HepG2 (cell line): ENCODE measurements around the gene RPL32. TPM values are rescaled to one million over a fixed set of nuclear protein-coding genes. Genes with fewer than 3 reads are reported as not detected.

Experiments
- ATRX ChIP-seq: sonication (generic); formaldehyde crosslinking; IDR thresholded peaks from 2 replicates; pipeline ENCODE4 v1.4.0; 2020; ENCODE audit warnings: missing genetic modification reagents, borderline replicate concordance
- E2F5 ChIP-seq: sonication (generic); formaldehyde crosslinking; conservative IDR thresholded peaks from 2 replicates; pipeline ENCODE4 v1.4.0; 2020; ENCODE audit warnings: missing genetic modification reagents
- FOXP1 ChIP-seq, 2 experiments: fragments of 450-650 bp in 1 of 2; IDR thresholded peaks; 2 replicates each; pipeline ENCODE4 v1.6.1; 2017 to 2018; ENCODE audit warnings: antibody characterized with exemption in 1 of 2
- HNRNPL ChIP-seq: fragments of 200-400 bp; formaldehyde crosslinking; IDR thresholded peaks from 2 replicates; pipeline ENCODE4 v1.6.1; 2017; ENCODE audit warnings: mild to moderate bottlenecking, low read depth, low read length
- JARID2 ChIP-seq: sonication (generic); formaldehyde crosslinking; IDR thresholded peaks from 2 replicates; pipeline ENCODE4 v1.8.1; 2023; ENCODE audit warnings: missing genetic modification reagents, inconsistent platforms; ENCODE audit not compliant: insufficient replicate concordance
- KAT7 ChIP-seq: IDR thresholded peaks from 2 replicates; pipeline ENCODE4 v1.6.1; 2018; ENCODE audit warnings: borderline replicate concordance, missing compliant biosample characterization
- KAT8 ChIP-seq: IDR thresholded peaks from 2 replicates; pipeline ENCODE4 v1.6.1; 2016; ENCODE audit warnings: missing genetic modification reagents, missing compliant biosample characterization
- MEIS1 ChIP-seq: sonication (generic); formaldehyde crosslinking; IDR thresholded peaks from 2 replicates; pipeline ENCODE4 v1.9.0; 2021; ENCODE audit warnings: mild to moderate bottlenecking, missing genetic modification reagents, moderate library complexity, borderline replicate concordance
- MIXL1 ChIP-seq: IDR thresholded peaks from 2 replicates; pipeline ENCODE4 v1.6.1; 2016
- MZF1 ChIP-seq: sonication (generic); formaldehyde crosslinking; IDR thresholded peaks from 2 replicates; pipeline ENCODE4 v1.8.1; 2023; ENCODE audit warnings: mild to moderate bottlenecking, missing genetic modification reagents, borderline replicate concordance
- NR1H2 ChIP-seq: sonication (generic); formaldehyde crosslinking; IDR thresholded peaks from 2 replicates; pipeline ENCODE4 v1.8.1; 2022; ENCODE audit warnings: low read depth, missing genetic modification reagents, borderline replicate concordance
- RBM39 ChIP-seq: fragments of 200-400 bp; formaldehyde crosslinking; IDR thresholded peaks from one replicate; pipeline ENCODE4 v1.6.1; 2018; ENCODE audit warnings: antibody characterized with exemption, mild to moderate bottlenecking, low read depth, low read length; ENCODE audit not compliant: poor library complexity, severe bottlenecking
- REPIN1 ChIP-seq: sonication (generic); formaldehyde crosslinking; IDR thresholded peaks from 2 replicates; pipeline ENCODE4 v1.8.0; 2022; ENCODE audit warnings: missing genetic modification reagents, low read depth, mild to moderate bottlenecking, borderline replicate concordance
- SPEN ChIP-seq: sonication (generic); formaldehyde crosslinking; IDR thresholded peaks from 2 replicates; pipeline ENCODE4 v1.5.1; 2020; ENCODE audit warnings: low read depth, mild to moderate bottlenecking, missing genetic modification reagents
- ZFP37 ChIP-seq: sonication (generic); formaldehyde crosslinking; IDR thresholded peaks from 2 replicates; pipeline ENCODE4 v1.4.0; 2020; ENCODE audit warnings: missing genetic modification reagents, borderline replicate concordance
- ZNF12 ChIP-seq: sonication (generic); formaldehyde crosslinking; IDR thresholded peaks from 2 replicates; pipeline ENCODE4 v1.5.0; 2020; ENCODE audit warnings: missing genetic modification reagents
- ZNF138 ChIP-seq: sonication (generic); formaldehyde crosslinking; IDR thresholded peaks from 2 replicates; pipeline ENCODE4 v1.5.0; 2020; ENCODE audit warnings: mild to moderate bottlenecking, low read depth, missing genetic modification reagents
- ZNF143 ChIP-seq: sonication (generic); formaldehyde crosslinking; IDR thresholded peaks from 2 replicates; pipeline ENCODE4 v1.4.0; 2020; ENCODE audit warnings: missing genetic modification reagents
- ZNF687 ChIP-seq: sonication (generic); formaldehyde crosslinking; IDR thresholded peaks from 2 replicates; pipeline ENCODE4 v1.5.1; 2020; ENCODE audit warnings: mild to moderate bottlenecking, missing genetic modification reagents, moderate library complexity
- ZNF720 ChIP-seq: sonication (generic); formaldehyde crosslinking; IDR thresholded peaks from 2 replicates; pipeline ENCODE4 v1.4.0; 2020; ENCODE audit warnings: missing genetic modification reagents
- ZNF773 ChIP-seq: sonication (generic); formaldehyde crosslinking; IDR thresholded peaks from 2 replicates; pipeline ENCODE4 v1.4.0; 2020; ENCODE audit warnings: missing genetic modification reagents, borderline replicate concordance
- polyA plus RNA-seq, 8 experiments: library from polyadenylated mRNA; depleted of rRNA in 3 of 8; stranded (reverse) in 7 of 8; unstranded in 1 of 8; fragments of >200 nt; fragmentation: Illumina TruSeq in 4 of 8; extraction: Trizol in 4 of 8; gene quantifications; 2 replicates each; pipeline versions ENCODE4 v1.2.1 to v1.2.3, GENCODE V29; 2011 to 2016; ENCODE audit warnings: low read depth in 4 of 8, missing spikeins in 1 of 8, mixed read lengths in 1 of 8; ENCODE audit not compliant: insufficient read depth in 1 of 8
- total RNA-seq, 5 experiments: library from RNA; depleted of rRNA; stranded (reverse); fragments of >200 nt; fragmentation: Illumina TruSeq; extraction: Trizol; gene quantifications; 2 replicates each; pipeline ENCODE4 v1.2.3, GENCODE V29; 2016; ENCODE audit warnings: low read depth in 1 of 5
- TF ChIP-seq, protein P1 (sequence below): sonication (generic); formaldehyde crosslinking; IDR thresholded peaks from 2 replicates; pipeline ENCODE4 v1.4.0; 2020; ENCODE audit warnings: missing genetic modification reagents, borderline replicate concordance

Gene RPL32
- total and polyA plus RNA-seq, 2 of the 13 experiments (the other 11 are each of a cell fraction or from before 2014, with no cell fraction given), result 1,781 to 2,401 TPM

- TF ChIP-seq E2F5 (CRISPR knock-in tag) (peak; percentile 47), REPIN1 (CRISPR knock-in tag) (peak; percentile 15; the same call in 1 of the 2 replicates), ZNF138 (no peak), MIXL1 (CRISPR knock-in tag) (0 out of 2 replicates have a peak, but pooled peaks have one; percentile 12), RBM39 (no peak), JARID2 (CRISPR knock-in tag) (peak; percentile 42), ZNF720 (CRISPR knock-in tag) (no peak), ZNF12 (CRISPR knock-in tag) (no peak), ZNF143 (CRISPR knock-in tag) (peak; percentile 93), ZFP37 (CRISPR knock-in tag) (peak; percentile 56; the same call in 1 of the 2 replicates), FOXP1 (IDR thresholded peaks at IDR 0.05) (no peak), FOXP1 (CRISPR knock-in tag; IDR thresholded peaks at IDR 0.05) (no peak), ATRX (no peak), KAT8 (peak; percentile 89), MZF1 (CRISPR knock-in tag) (no peak), ZNF687 (CRISPR knock-in tag) (peak; percentile 83), NR1H2 (no peak), HNRNPL (peak; percentile 78; the same call in 1 of the 2 replicates), MEIS1 (CRISPR knock-in tag) (no peak), SPEN (CRISPR knock-in tag) (peak; percentile 99), ZNF773 (CRISPR knock-in tag) (peak; percentile 84; the same call in 1 of the 2 replicates), KAT7 (CRISPR knock-in tag) (0 out of 2 replicates have a peak, but pooled peaks have one; percentile 31)
- TF ChIP-seq, protein P1, sequence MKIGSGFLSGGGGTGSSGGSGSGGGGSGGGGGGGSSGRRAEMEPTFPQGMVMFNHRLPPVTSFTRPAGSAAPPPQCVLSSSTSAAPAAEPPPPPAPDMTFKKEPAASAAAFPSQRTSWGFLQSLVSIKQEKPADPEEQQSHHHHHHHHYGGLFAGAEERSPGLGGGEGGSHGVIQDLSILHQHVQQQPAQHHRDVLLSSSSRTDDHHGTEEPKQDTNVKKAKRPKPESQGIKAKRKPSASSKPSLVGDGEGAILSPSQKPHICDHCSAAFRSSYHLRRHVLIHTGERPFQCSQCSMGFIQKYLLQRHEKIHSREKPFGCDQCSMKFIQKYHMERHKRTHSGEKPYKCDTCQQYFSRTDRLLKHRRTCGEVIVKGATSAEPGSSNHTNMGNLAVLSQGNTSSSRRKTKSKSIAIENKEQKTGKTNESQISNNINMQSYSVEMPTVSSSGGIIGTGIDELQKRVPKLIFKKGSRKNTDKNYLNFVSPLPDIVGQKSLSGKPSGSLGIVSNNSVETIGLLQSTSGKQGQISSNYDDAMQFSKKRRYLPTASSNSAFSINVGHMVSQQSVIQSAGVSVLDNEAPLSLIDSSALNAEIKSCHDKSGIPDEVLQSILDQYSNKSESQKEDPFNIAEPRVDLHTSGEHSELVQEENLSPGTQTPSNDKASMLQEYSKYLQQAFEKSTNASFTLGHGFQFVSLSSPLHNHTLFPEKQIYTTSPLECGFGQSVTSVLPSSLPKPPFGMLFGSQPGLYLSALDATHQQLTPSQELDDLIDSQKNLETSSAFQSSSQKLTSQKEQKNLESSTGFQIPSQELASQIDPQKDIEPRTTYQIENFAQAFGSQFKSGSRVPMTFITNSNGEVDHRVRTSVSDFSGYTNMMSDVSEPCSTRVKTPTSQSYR (CRISPR knock-in tag), result peak; percentile 40; the same call in 1 of the 2 replicates
Measured at GRCh38 chr3:12841149-12841969, at the start of gene RPL32 (continued).
